Measurements from ENCODE around the gene MTA1. TPM values are rescaled to one million over a fixed set of nuclear protein-coding genes. Genes with fewer than 3 reads are reported as not detected.

MTA1 gene
- total RNA-seq, 1 donor from 2014 or later, result 64.1 TPM

- no peak for TF ChIP-seq CTCF (conservative IDR thresholded peaks at IDR 0.05; ENCODE audit: low read depth, low read length)
- no peak for DNase-seq (ENCODE audit: low read depth)
- peak overlapping the region; percentile 54 for H3K4me3 ChIP-seq (ENCODE audit: low read depth, low read length)
Measured at GRCh38 chr14:105415481-105416428, 3.9 kb upstream of the MTA1 start.

DNA sequence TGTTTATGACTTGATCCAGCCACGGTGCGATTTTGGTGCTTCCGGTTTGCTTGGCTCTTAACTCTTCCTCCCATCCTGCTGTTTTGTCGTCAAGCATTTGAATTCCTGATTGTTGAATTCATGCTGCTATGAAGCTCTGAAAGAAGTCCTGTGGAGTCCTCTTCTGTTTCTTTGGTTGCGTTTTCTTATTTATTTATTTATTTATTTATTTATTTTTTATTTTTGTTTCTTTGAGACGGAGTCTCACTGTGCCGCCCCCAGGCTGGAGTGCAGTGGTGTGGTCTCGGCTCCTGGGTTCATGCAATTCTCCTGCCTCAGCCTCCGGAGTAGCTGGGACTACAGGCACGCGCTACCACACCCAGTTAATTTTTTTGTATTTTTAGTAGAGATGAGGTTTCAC lies 3.0 kb upstream of the MTA1 start:
- no peak for TF ChIP-seq CTCF (conservative IDR thresholded peaks at IDR 0.05; ENCODE audit: low read depth, low read length)
- no peak for DNase-seq (ENCODE audit: low read depth)
- H3K4me3 ChIP-seq (ENCODE audit: low read depth, low read length), result no peak overlapping the region

DNA sequence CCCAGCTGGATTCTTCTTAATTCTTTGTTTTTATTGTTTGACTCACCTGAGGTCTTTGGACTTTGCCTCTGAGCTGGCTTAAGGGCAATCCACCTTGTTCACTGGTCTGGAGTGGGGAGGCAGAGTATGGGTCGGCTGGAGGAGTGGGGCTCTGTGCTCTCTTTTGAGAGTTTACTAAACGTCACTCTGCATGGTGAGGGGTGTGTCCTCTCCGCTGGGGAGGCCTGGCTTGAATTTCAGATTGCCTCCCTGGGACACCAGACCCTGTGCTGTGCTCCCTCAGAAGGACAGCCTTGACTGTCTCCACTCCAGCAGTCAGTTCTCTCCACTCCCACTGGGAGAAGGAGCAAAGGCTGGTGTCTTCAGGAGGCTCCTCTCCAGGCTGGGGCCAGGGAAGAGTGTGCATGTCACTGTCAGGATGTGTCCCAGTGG lies 1.9 kb upstream of the MTA1 start:
- no peak for TF ChIP-seq CTCF (conservative IDR thresholded peaks at IDR 0.05; ENCODE audit: low read depth, low read length)
- DNase-seq (ENCODE audit: low read depth), result no peak
- H3K4me3 ChIP-seq (ENCODE audit: low read depth, low read length), result no peak overlapping the region

- no peak for TF ChIP-seq CTCF (conservative IDR thresholded peaks at IDR 0.05; ENCODE audit: low read depth, low read length)
- H3K4me3 ChIP-seq (ENCODE audit: low read depth, low read length), result peak overlapping the region; percentile 77
- DNase-seq (ENCODE audit: low read depth), result no peak
Measured at GRCh38 chr14:105418269-105419194, 1.1 kb upstream of the MTA1 start.

DNA sequence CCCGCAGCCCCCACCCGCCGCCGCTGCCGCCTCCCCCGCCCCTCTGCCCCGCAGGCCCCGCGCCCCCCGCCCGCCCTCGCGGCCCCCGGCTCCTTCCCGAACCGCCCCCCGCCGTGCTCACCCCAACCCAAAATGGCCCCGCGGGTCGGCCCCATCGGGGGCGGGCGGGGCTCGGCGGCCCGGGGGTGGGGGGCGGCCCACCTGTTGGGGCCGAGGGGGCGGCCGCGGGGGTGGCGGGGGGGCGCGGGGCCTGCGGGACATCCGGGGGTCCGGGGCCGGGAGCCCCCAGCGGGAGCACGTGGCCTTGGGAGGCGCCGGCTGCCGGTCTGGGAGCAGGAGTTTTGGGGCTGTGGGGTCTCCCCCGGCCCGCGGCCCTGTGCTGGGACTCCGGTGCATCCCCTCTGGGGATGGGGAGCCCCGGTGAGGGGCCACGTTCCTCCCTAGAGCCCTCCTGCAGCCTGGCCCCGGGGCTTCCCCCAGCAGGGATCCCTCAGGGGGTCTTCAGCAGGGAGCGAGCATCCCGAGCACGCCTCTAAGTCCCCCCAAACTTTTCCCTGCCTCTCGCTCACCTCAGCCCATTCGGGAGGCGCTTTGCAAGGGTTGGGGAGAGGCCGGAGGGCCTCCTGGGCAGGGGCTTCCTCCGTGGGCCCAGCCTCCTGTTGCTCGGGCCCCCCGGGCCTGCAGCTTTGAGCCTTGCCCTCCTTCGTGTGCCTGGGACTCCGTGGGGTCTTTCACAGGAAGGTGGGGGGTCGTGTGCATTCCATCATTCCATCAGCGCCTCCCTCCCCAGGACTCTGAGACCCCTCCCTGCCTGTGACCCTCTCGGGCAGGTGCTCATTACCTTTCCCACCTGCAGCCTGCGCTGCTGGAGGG lies 710 bp downstream of the MTA1 start:
- TF ChIP-seq CTCF (conservative IDR thresholded peaks at IDR 0.05; ENCODE audit: low read depth, low read length), result no peak
- DNase-seq (ENCODE audit: low read depth), result no peak
- peak overlapping the region; percentile 87 for H3K4me3 ChIP-seq (ENCODE audit: low read depth, low read length)

DNA sequence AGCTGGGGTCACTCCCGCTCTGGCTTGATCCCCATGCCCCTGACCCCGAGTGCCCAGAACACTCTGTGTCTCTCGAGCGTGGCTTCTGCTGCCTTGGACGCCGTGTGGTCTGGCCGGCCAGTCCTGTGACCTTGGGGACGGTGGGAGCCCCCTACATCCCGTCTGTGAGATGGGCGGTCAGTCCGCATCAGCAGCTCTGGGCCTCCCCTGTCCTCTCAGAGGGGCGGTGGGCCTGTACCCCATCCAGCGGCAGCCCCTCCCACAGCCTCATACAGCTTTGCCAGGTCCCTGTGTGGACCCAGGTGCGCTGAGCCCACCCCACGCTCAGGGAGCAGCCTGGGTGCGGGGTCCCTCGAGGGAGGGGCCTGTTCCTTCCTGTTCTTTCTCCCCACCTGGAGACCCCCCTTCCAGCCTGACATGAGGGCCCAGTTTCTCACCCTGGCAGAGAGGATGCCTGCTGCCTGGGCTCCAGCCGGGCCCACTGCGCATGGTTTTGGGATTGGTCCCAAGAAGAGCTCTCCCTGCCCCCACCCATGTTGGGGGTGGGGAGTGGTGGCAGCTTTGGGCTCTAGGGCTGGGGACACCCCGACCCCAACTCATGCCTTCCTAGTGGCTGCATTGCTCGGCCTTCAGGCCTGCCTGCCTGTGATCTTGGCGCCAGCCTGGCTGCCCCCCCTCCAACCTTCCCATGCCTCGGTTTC lies 1.5 kb downstream of the MTA1 start:
- no peak for TF ChIP-seq CTCF (conservative IDR thresholded peaks at IDR 0.05; ENCODE audit: low read depth, low read length)
- DNase-seq (ENCODE audit: low read depth), result no peak
- H3K4me3 ChIP-seq (ENCODE audit: low read depth, low read length), result peak overlapping the region; percentile 87
